ENCODE results near the gene MUCL3.
"Not testable (repeated sequence)": the region's sequence is repeated elsewhere in the genome, so short reads cannot be mapped to it uniquely, and the experiment has no call there.

The MUCL3 gene

GRCh38 chr6:30918670-30919069 lies 22.1 kb upstream of the MUCL3 start:
- no peak for DNase-seq
- no peak overlapping the region for H3K27ac Mint-ChIP-seq
- H3K27me3 Mint-ChIP-seq = no peaks in the 10 kb centered on the region
- H3K4me1 Mint-ChIP-seq (ENCODE audit: low read depth) = peaks cover 35% of the 10 kb centered on the region
- peaks cover 92% of the 10 kb centered on the region for H3K36me3 Mint-ChIP-seq (ENCODE audit: low read depth)
- H3K9me3 Mint-ChIP-seq = no peaks in the 10 kb centered on the region
- H3K4me3 Mint-ChIP-seq = no peak overlapping the region

GRCh38 chr6:30922447-30922852 lies 18.3 kb upstream of the MUCL3 start:
- H3K36me3 Mint-ChIP-seq (ENCODE audit: low read depth) = peaks cover 97% of the 10 kb centered on the region
- no peaks in the 10 kb centered on the region for H3K27me3 Mint-ChIP-seq
- H3K4me1 Mint-ChIP-seq (ENCODE audit: low read depth) = peaks cover 5% of the 10 kb centered on the region
- H3K27ac Mint-ChIP-seq = no peak overlapping the region
- no peaks in the 10 kb centered on the region for H3K9me3 Mint-ChIP-seq
- DNase-seq = no peak
- no peak overlapping the region for H3K4me3 Mint-ChIP-seq

DNA sequence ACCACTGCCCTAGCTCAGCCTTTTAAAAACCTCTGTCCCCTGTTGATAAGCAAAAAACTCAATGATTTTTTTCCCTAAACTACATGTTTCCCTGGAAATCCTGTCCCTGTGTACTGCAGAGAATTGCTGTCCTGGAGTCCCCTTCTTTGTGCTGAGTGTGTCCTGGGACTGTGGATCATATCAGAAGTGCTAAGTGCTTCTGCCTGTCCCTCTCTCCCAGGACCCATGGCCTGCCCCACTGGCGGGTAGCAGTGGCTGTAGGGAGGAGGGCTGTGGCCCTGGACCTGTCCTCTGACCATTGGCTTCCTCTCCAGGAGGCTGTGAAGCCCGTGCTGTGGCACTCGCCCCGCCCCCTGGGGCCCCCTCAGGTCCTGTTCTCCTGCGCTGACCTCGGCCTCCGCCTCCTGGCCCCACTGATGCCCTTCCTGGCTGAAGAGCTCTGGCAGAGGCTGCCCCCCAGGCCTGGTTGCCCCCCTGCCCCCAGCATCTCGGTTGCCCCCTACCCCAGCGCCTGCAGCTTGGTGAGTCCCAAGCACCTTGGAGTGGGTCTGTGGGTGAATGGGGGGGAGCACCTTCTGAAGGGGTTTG lies 16.6 kb upstream of the MUCL3 start:
- H3K4me1 Mint-ChIP-seq (ENCODE audit: low read depth); H3K9me3 Mint-ChIP-seq; H3K4me3 Mint-ChIP-seq; H3K27me3 Mint-ChIP-seq; DNase-seq: not testable (repeated sequence)
- H3K36me3 Mint-ChIP-seq (ENCODE audit: low read depth) = peaks cover 97% of the 10 kb centered on the region
- H3K27ac Mint-ChIP-seq = peak overlapping the region; percentile 13

GRCh38 chr6:30926644-30927043 lies 14.1 kb upstream of the MUCL3 start:
- H3K27ac Mint-ChIP-seq = no peak overlapping the region
- peaks cover 4% of the 10 kb centered on the region for H3K9me3 Mint-ChIP-seq
- no peak for DNase-seq
- H3K4me3 Mint-ChIP-seq = no peak overlapping the region
- peaks cover 73% of the 10 kb centered on the region for H3K36me3 Mint-ChIP-seq (ENCODE audit: low read depth)
- H3K4me1 Mint-ChIP-seq (ENCODE audit: low read depth) = no peaks in the 10 kb centered on the region
- H3K27me3 Mint-ChIP-seq = no peaks in the 10 kb centered on the region

DNA sequence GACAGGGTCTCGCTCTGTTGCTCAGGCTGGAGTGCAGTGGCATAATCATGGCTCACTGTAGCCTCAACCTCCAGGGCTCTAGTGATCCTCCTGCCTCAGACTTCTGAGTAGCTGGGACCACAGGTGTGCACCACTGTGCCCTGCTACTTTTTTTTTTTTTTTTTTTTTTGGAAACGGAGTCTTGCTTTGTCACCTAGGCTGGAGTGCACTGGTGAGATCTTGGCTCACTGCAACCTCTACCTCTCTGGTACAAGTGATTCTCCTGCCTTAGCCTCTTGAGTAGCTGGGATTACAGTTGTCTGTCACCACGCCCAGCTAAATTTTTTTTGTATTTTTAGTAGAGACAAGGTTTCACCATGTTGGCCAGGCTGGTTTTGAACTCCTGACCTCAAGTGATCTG lies 13.7 kb upstream of the MUCL3 start:
- not testable (repeated sequence) for H3K4me1 Mint-ChIP-seq (ENCODE audit: low read depth); H3K9me3 Mint-ChIP-seq; H3K4me3 Mint-ChIP-seq; H3K27ac Mint-ChIP-seq; DNase-seq; H3K27me3 Mint-ChIP-seq
- peaks cover 69% of the 10 kb centered on the region for H3K36me3 Mint-ChIP-seq (ENCODE audit: low read depth)

- Mint-ChIP-seq H3K27me3 (no peaks in the 10 kb centered on the region), H3K36me3 (ENCODE audit: low read depth) (peaks cover 53% of the 10 kb centered on the region), H3K9me3 (peaks cover 4% of the 10 kb centered on the region), H3K4me3 (no peak overlapping the region), H3K27ac (no peak overlapping the region), H3K4me1 (ENCODE audit: low read depth) (no peaks in the 10 kb centered on the region)
- DNase-seq = no peak
Measured at GRCh38 chr6:30928677-30929076, 12.1 kb upstream of the MUCL3 start.

GRCh38 chr6:30930506-30930905 lies 10.3 kb upstream of the MUCL3 start:
- Mint-ChIP-seq H3K27me3 (no peaks in the 10 kb centered on the region), H3K4me3 (no peak overlapping the region), H3K9me3 (peaks cover 4% of the 10 kb centered on the region), H3K4me1 (ENCODE audit: low read depth) (no peaks in the 10 kb centered on the region), H3K36me3 (ENCODE audit: low read depth) (peaks cover 36% of the 10 kb centered on the region), H3K27ac (no peak overlapping the region)
- no peak for DNase-seq

DNA sequence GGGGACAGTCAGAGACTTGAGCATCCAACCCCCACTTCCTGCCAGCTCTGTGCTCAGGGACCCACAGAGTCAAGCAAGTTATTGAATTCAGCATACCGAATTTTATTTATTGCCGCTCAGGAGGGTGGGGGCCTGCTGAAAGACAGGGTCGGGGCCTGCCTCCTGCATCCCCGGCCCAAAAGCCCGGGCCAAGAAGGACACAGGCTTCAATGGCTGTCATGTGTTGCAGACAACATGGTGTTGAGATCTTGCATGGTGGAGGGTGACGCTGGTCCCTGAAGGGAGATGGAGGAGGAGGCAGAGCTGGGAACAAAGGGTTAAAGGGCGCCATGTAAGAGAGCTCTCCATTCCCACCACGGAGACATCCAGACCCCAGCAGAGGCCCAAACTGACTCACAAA lies 9.5 kb upstream of the MUCL3 start:
- Mint-ChIP-seq H3K4me1 (ENCODE audit: low read depth) (no peaks in the 10 kb centered on the region), H3K4me3 (no peak overlapping the region), H3K27ac (no peak overlapping the region), H3K36me3 (ENCODE audit: low read depth) (peaks cover 28% of the 10 kb centered on the region), H3K9me3 (peaks cover 4% of the 10 kb centered on the region), H3K27me3 (no peaks in the 10 kb centered on the region)
- no peak for DNase-seq

DNA sequence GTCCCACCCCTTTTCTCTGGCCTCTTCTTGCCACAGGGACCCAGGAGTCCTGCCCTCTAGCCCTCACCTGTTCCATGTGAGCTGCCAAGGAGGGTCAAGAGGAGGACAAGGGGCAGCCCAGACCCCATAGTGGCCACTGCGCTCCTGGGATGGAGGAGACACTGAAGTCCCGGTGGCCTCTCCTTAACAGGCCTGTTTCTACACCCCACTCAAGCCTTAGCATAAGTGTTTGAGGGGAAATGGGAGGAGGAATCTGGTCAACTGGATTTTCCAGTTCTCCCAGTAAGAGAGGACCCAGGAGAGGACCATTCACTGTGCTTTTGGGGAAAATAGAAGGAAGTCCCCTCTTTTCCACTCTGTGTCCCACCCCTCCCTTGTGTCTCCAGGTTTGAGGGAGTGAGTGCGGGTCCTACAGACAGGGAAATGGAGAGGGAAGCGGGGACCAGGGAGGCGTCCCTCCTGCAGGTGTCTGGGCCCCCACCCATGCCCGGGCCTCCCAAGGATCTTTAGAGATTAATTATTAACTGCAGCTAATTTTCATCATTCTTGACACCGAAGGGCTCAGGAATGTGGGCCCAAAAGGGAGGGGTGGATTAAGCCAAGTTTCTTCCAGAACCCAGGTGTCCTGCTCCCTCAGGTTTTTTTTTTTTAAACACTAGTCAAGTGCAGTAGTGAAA lies 8.7 kb upstream of the MUCL3 start, which contains the start of gene SFTA2:
Gene SFTA2, minus strand, starts transcription at position 202 of the 677 bp plus-strand sequence. Its CDS starts 74 bp downstream, at position 128.
- Mint-ChIP-seq H3K27me3 (no peaks in the 10 kb centered on the region), H3K9me3 (peaks cover 4% of the 10 kb centered on the region), H3K27ac (no peak within 1 kb of the TSS), H3K36me3 (ENCODE audit: low read depth) (peaks cover 20% of the 10 kb centered on the region), H3K4me1 (ENCODE audit: low read depth) (no peaks in the 10 kb centered on the region), H3K4me3 (no peak within 1 kb of the TSS)
- DNase-seq = no peak

- Mint-ChIP-seq H3K27me3 (no peaks in the 10 kb centered on the region), H3K4me3 (no peak overlapping the region), H3K36me3 (ENCODE audit: low read depth) (peaks cover 13% of the 10 kb centered on the region), H3K9me3 (peaks cover 4% of the 10 kb centered on the region), H3K27ac (no peak overlapping the region), H3K4me1 (ENCODE audit: low read depth) (no peaks in the 10 kb centered on the region)
- no peak for DNase-seq
Measured at GRCh38 chr6:30932665-30933365, 8.0 kb upstream of the MUCL3 start.

DNA sequence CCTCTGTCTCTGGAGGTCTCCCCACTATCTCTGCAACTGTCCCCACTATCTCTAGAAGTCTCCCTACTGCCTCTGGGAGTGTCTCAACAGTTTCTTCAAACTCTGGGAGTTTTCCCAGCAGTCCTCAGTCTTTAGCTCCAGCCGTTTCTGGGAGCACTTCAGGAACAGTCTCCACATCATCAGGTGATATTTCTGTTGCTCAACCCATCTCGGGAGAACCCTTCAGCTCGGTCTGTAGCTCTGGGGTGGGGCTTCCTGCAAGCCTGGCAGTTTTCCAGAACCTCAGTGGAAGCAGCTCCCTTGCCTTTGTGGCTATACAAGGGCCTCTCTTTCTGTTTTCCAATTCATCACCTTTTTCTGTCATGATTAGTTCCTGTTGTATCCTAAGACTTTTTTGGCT lies 5.8 kb upstream of the MUCL3 start:
- H3K4me1 Mint-ChIP-seq (ENCODE audit: low read depth) = no peaks in the 10 kb centered on the region
- no peaks in the 10 kb centered on the region for H3K9me3 Mint-ChIP-seq
- H3K27ac Mint-ChIP-seq = no peak overlapping the region
- no peaks in the 10 kb centered on the region for H3K36me3 Mint-ChIP-seq (ENCODE audit: low read depth)
- H3K4me3 Mint-ChIP-seq = no peak overlapping the region
- no peak for DNase-seq
- peaks cover 15% of the 10 kb centered on the region for H3K27me3 Mint-ChIP-seq

GRCh38 chr6:30937265-30937664 lies 3.5 kb upstream of the MUCL3 start:
- no peaks in the 10 kb centered on the region for H3K36me3 Mint-ChIP-seq (ENCODE audit: low read depth)
- no peak for DNase-seq
- no peak overlapping the region for H3K4me3 Mint-ChIP-seq

GRCh38 chr6:30938730-30939129 lies 2.0 kb upstream of the MUCL3 start:
- no peak overlapping the region for H3K27ac Mint-ChIP-seq
- DNase-seq = no peak
- no peak overlapping the region for H3K4me3 Mint-ChIP-seq
- H3K36me3 Mint-ChIP-seq (ENCODE audit: low read depth) = no peaks in the 10 kb centered on the region
- no peaks in the 10 kb centered on the region for H3K9me3 Mint-ChIP-seq
- peaks cover 48% of the 10 kb centered on the region for H3K27me3 Mint-ChIP-seq
- H3K4me1 Mint-ChIP-seq (ENCODE audit: low read depth) = no peaks in the 10 kb centered on the region

More at GRCh38 chr6:30937265-30937664, 3.5 kb upstream of the MUCL3 start:
- H3K4me1 Mint-ChIP-seq (ENCODE audit: low read depth) = no peaks in the 10 kb centered on the region
- no peaks in the 10 kb centered on the region for H3K9me3 Mint-ChIP-seq
- peaks cover 36% of the 10 kb centered on the region for H3K27me3 Mint-ChIP-seq
- no peak overlapping the region for H3K27ac Mint-ChIP-seq

DNA sequence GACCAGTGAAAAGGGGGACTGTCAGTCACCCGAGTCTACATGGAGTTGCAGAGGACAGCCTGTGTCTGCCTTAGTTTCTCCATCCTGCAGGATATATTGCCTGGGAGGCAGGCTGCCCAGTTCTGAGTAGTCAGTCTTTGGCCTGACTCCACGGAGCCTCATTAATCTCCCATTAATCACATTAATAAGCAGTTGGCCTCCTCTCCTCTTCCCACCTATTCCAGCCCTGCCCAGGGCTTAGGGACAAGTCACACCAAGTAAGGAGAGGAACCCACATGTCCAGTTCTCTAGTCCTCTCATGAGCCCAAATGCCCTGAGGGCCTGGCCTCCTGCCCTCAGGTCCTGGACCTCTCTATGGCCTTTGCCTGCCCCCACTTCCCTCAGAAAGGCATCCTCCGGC lies 1.3 kb upstream of the MUCL3 start:
- H3K27ac Mint-ChIP-seq = no peak overlapping the region
- H3K4me1 Mint-ChIP-seq (ENCODE audit: low read depth) = no peaks in the 10 kb centered on the region
- no peak for DNase-seq
- no peaks in the 10 kb centered on the region for H3K36me3 Mint-ChIP-seq (ENCODE audit: low read depth)
- H3K27me3 Mint-ChIP-seq = peaks cover 55% of the 10 kb centered on the region
- no peak overlapping the region for H3K4me3 Mint-ChIP-seq
- no peaks in the 10 kb centered on the region for H3K9me3 Mint-ChIP-seq

All from activated T-cell treated with anti-CD3 and anti-CD28 coated beads, Interleukin-2, amount 50 U/mL, for 24 hours (primary cell).